OCI-LY3 (cell line): ENCODE measurements around the gene LYPD6.

Experiments used
- H2AFZ ChIP-seq: fragments of 200-600, 300-600 bp; shearing (Covaris generic); 2 replicates; pipeline ENCODE4 v1.6.0; 2014; ENCODE audit warnings: antibody characterized with exemption, low read depth, low read length
- H3K27ac ChIP-seq: fragments of 200-600, 300-600 bp; sonication (generic); 2 replicates; pipeline ENCODE4 v1.5.1; 2014; ENCODE audit warnings: mild to moderate bottlenecking, low read length, moderate library complexity, mixed read lengths
- H3K27me3 ChIP-seq: fragments of 200-600, 300-600 bp; sonication (generic); 2 replicates; pipeline ENCODE4 v1.6.1; 2014; ENCODE audit warnings: low read depth, low read length, mixed read lengths
- H3K36me3 ChIP-seq: fragments of 200-600, 300-600 bp; sonication (generic); replicated peaks from 2 replicates; pipeline ENCODE3; 2014; ENCODE audit warnings: low read depth, low read length, mixed read lengths
- H3K4me1 ChIP-seq: fragments of 300-600, 200-600 bp; sonication (generic); 2 replicates; pipeline ENCODE4 v1.6.1; 2014; ENCODE audit warnings: low read length, mixed read lengths
- H3K4me2 ChIP-seq: fragments of 200-600, 300-600 bp; sonication (generic); 2 replicates; pipeline ENCODE4 v1.6.1; 2014; ENCODE audit warnings: low read length, mixed read lengths
- H3K4me3 ChIP-seq: fragments of 300-600, 200-600 bp; sonication (generic); 2 replicates; pipeline ENCODE4 v1.5.1; 2014; ENCODE audit warnings: antibody characterized with exemption, mild to moderate bottlenecking, low read length, moderate library complexity
- H3K79me2 ChIP-seq: fragments of 300-600, 200-600 bp; shearing (Covaris generic); 2 replicates; pipeline ENCODE4 v1.6.1; 2014; ENCODE audit warnings: mild to moderate bottlenecking, low read length, mixed read lengths
- H3K9ac ChIP-seq: fragments of 300-600, 200-600 bp; shearing (Covaris generic); 2 replicates; pipeline ENCODE4 v1.6.0; 2014; ENCODE audit warnings: mild to moderate bottlenecking, low read length, moderate library complexity
- H3K9me3 ChIP-seq: fragments of 200-600, 300-600 bp; shearing (Covaris generic); 2 replicates; pipeline ENCODE4 v1.6.1; 2014; ENCODE audit warnings: low read length, mixed read lengths; ENCODE audit not compliant: insufficient read depth
- H4K20me1 ChIP-seq: fragments of 200-600, 300-600 bp; sonication (generic); 2 replicates; pipeline ENCODE4 v1.6.1; 2016; ENCODE audit warnings: low read length, mixed read lengths; ENCODE audit not compliant: insufficient read depth
- CTCF ChIP-seq: fragments of 200-600, 300-600 bp; sonication (generic); IDR thresholded peaks from 2 replicates; pipeline ENCODE4 v1.5.1; 2014; ENCODE audit warnings: antibody characterized with exemption, low read length, low read depth
- EZH2phosphoT487 ChIP-seq: fragments of 200-600 bp; shearing (Covaris generic); IDR thresholded peaks from 2 replicates; pipeline ENCODE4 v1.6.1; 2018; ENCODE audit warnings: antibody characterized with exemption, mixed run types, low read depth

Gene LYPD6

GRCh38 chr2:149296031-149296430, 34.4 kb upstream of the LYPD6 start:
- H3K36me3 ChIP-seq = no peaks in the 10 kb centered on the region
- H3K4me1 ChIP-seq = no peaks in the 10 kb centered on the region
- H3K27me3 ChIP-seq = peaks cover 13% of the 10 kb centered on the region
- no peak overlapping the region for H3K27ac ChIP-seq
- H3K9ac ChIP-seq = no peak overlapping the region
- no peaks in the 10 kb centered on the region for H3K9me3 ChIP-seq
- H3K4me2 ChIP-seq = no peak overlapping the region
- H4K20me1 ChIP-seq = no peaks in the 10 kb centered on the region
- no peak for TF ChIP-seq EZH2phosphoT487
- no peak for TF ChIP-seq CTCF
- no peaks in the 10 kb centered on the region for H3K79me2 ChIP-seq
- H3K4me3 ChIP-seq = no peak overlapping the region
- H2AFZ ChIP-seq = no peak overlapping the region

- Histone ChIP-seq H3K27ac (no peak overlapping the region), H2AFZ (no peak overlapping the region), H3K9ac (no peak overlapping the region), H3K79me2 (no peaks in the 10 kb centered on the region), H3K4me3 (no peak overlapping the region), H3K36me3 (no peaks in the 10 kb centered on the region), H3K4me1 (no peaks in the 10 kb centered on the region), H3K27me3 (peaks cover 13% of the 10 kb centered on the region), H3K4me2 (no peak overlapping the region), H4K20me1 (no peaks in the 10 kb centered on the region), H3K9me3 (no peaks in the 10 kb centered on the region)
- no peak for TF ChIP-seq CTCF
Observed at GRCh38 chr2:149307014-149307413, 23.4 kb upstream of the LYPD6 start.

GRCh38 chr2:149310349-149310748, 20.0 kb upstream of the LYPD6 start:
- Histone ChIP-seq H3K9me3 (no peaks in the 10 kb centered on the region), H3K79me2 (no peaks in the 10 kb centered on the region), H3K4me3 (no peak overlapping the region), H3K9ac (no peak overlapping the region), H2AFZ (no peak overlapping the region), H3K36me3 (no peaks in the 10 kb centered on the region), H3K27ac (no peak overlapping the region), H3K4me2 (no peak overlapping the region), H3K27me3 (peaks cover 13% of the 10 kb centered on the region), H4K20me1 (no peaks in the 10 kb centered on the region), H3K4me1 (0 out of 2 replicates have a peak, but pooled peaks cover 3% of the 10 kb centered on the region)
- TF ChIP-seq EZH2phosphoT487 (no peak), CTCF (no peak)

- TF ChIP-seq CTCF = no peak
- TF ChIP-seq EZH2phosphoT487 = no peak
- Histone ChIP-seq H3K4me1 (0 out of 2 replicates have a peak, but pooled peaks cover 3% of the 10 kb centered on the region), H3K9ac (no peak overlapping the region), H3K4me2 (no peak overlapping the region), H3K27me3 (peaks cover 10% of the 10 kb centered on the region), H3K4me3 (no peak overlapping the region), H3K79me2 (no peaks in the 10 kb centered on the region), H3K9me3 (no peaks in the 10 kb centered on the region), H3K36me3 (no peaks in the 10 kb centered on the region), H4K20me1 (no peaks in the 10 kb centered on the region), H3K27ac (no peak overlapping the region), H2AFZ (no peak overlapping the region)
Observed at GRCh38 chr2:149312039-149312438, 18.3 kb upstream of the LYPD6 start.
